ENCODE data around the gene RBM3. TPM values are rescaled to one million over a fixed set of nuclear protein-coding genes. Genes with fewer than 3 reads are reported as not detected.

The RBM3 gene
- total RNA-seq, 1 experiment from 2014 or later, result 354 TPM

GRCh38 chrX:48589482-48590162, 15.3 kb downstream of the RBM3 start:
- intact Hi-C loops (cut with micrococcal nuclease), result loop anchor here (2.0 to 5.0 kb wide), 3 partner anchors 15 to 507 kb away; partner anchors contain the start of genes FTSJ1 and RBM3
- ChIA-PET POLR2A (interaction anchor here (1.0 to 3.7 kb wide), 6 partner anchors 8 to 58 kb away, joined by 3 to 38 read pairs (median 4); partner anchors contain the start of gene RBM3), CTCF (interaction anchor here (0.6 to 1.8 kb wide), 4 partner anchors 12 to 115 kb away, joined by 3 to 6 read pairs (median 5); no protein-coding TSS in a partner anchor)
- no peak for TF ChIP-seq CTCF (IDR thresholded peaks at IDR 0.05; ENCODE audit: unreplicated experiment)
- peaks cover 7% of the 10 kb centered on the region for H3K4me1 Mint-ChIP-seq (ENCODE audit: insufficient read depth, unreplicated experiment)
- DNase-seq (ENCODE audit: unreplicated experiment), result peak; percentile 81
- no TSS peak for BruUV-seq (replicated peaks)
- H3K27me3 Mint-ChIP-seq (ENCODE audit: insufficient read depth, unreplicated experiment), result no peaks in the 10 kb centered on the region
- peak overlapping the region; percentile 70 for H3K4me3 Mint-ChIP-seq (ENCODE audit: unreplicated experiment)
- H3K27ac Mint-ChIP-seq (ENCODE audit: low read depth, unreplicated experiment), result peak overlapping the region; percentile 90
- H3K36me3 Mint-ChIP-seq (ENCODE audit: insufficient read depth, unreplicated experiment), result no peaks in the 10 kb centered on the region
- no peaks in the 10 kb centered on the region for H3K9me3 Mint-ChIP-seq (ENCODE audit: unreplicated experiment)

GRCh38 chrX:48590203-48591103, 16.2 kb downstream of the RBM3 start:
- peak overlapping the region; percentile 70 for H3K4me3 Mint-ChIP-seq (ENCODE audit: unreplicated experiment)
- TSS peak; percentile 69 for BruUV-seq (replicated peaks)
- H3K27me3 Mint-ChIP-seq (ENCODE audit: insufficient read depth, unreplicated experiment), result no peaks in the 10 kb centered on the region
- ChIA-PET CTCF (interaction anchor here (0.6 to 1.8 kb wide), 4 partner anchors 12 to 101 kb away, joined by 3 to 6 read pairs (median 4); no protein-coding TSS in a partner anchor), POLR2A (interaction anchor here (1.0 to 3.7 kb wide), 10 partner anchors 8 to 146 kb away, joined by 3 to 38 read pairs (median 5); partner anchors contain the start of gene RBM3)
- TF ChIP-seq CTCF (IDR thresholded peaks at IDR 0.05; ENCODE audit: unreplicated experiment), result no peak
- peak overlapping the region; percentile 90 for H3K27ac Mint-ChIP-seq (ENCODE audit: low read depth, unreplicated experiment)
- H3K4me1 Mint-ChIP-seq (ENCODE audit: insufficient read depth, unreplicated experiment), result peaks cover 7% of the 10 kb centered on the region
- H3K9me3 Mint-ChIP-seq (ENCODE audit: unreplicated experiment), result no peaks in the 10 kb centered on the region
- no peaks in the 10 kb centered on the region for H3K36me3 Mint-ChIP-seq (ENCODE audit: insufficient read depth, unreplicated experiment)
- DNase-seq (ENCODE audit: unreplicated experiment), result peak; percentile 76
- intact Hi-C loops (cut with micrococcal nuclease), result loop anchor here (2.0 to 5.0 kb wide), 3 partner anchors 16 to 508 kb away; partner anchors contain the start of genes FTSJ1 and RBM3

GRCh38 chrX:48591255-48591791, 17.0 kb downstream of the RBM3 start:
- ChIA-PET CTCF (interaction anchor here (0.9 to 1.8 kb wide), 3 partner anchors 12 to 101 kb away, joined by 4 to 6 read pairs (median 5); no protein-coding TSS in a partner anchor), POLR2A (interaction anchor here (0.6 to 3.7 kb wide), 8 partner anchors 12 to 145 kb away, joined by 3 to 38 read pairs (median 5); partner anchors contain the start of gene RBM3)
- peak; percentile 92 for DNase-seq (ENCODE audit: unreplicated experiment)
- Mint-ChIP-seq H3K4me1 (ENCODE audit: insufficient read depth, unreplicated experiment) (peaks cover 7% of the 10 kb centered on the region), H3K9me3 (ENCODE audit: unreplicated experiment) (no peaks in the 10 kb centered on the region), H3K27me3 (ENCODE audit: insufficient read depth, unreplicated experiment) (no peaks in the 10 kb centered on the region), H3K4me3 (ENCODE audit: unreplicated experiment) (peak overlapping the region; percentile 70), H3K36me3 (ENCODE audit: insufficient read depth, unreplicated experiment) (no peaks in the 10 kb centered on the region), H3K27ac (ENCODE audit: low read depth, unreplicated experiment) (peak overlapping the region; percentile 90)
- intact Hi-C loops (cut with micrococcal nuclease), result loop anchor here (2.0 to 5.0 kb wide), 3 partner anchors 17 to 509 kb away; partner anchors contain the start of genes FTSJ1 and RBM3
- peak; percentile 33 for TF ChIP-seq CTCF (IDR thresholded peaks at IDR 0.05; ENCODE audit: unreplicated experiment)
- BruUV-seq (replicated peaks), result no TSS peak
